ENCODE results near the gene FOLH1.
"Not testable (repeated sequence)": the region's sequence is repeated elsewhere in the genome, so short reads cannot be mapped to it uniquely, and the experiment has no call there.

DNA sequence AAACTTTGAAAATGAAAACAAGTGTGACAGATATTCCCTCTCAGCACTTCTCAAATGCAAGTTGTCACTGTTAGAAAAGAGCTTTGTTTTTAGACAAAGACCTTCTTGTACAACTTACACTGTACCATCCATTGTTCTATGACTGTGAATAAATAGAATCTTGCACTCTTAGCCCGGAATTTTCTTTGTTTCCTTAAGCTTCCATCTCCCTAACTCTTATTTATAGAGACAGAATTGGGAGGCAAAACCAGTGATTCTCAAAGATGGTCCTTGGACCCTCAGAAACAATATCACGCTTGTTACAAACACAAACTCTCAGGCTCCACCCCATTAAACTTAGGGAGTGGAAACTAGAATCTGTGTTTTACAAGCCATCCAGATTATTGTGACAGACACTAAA, 18.1 kb downstream of the FOLH1 start:
- TF ChIP-seq, protein P1, sequence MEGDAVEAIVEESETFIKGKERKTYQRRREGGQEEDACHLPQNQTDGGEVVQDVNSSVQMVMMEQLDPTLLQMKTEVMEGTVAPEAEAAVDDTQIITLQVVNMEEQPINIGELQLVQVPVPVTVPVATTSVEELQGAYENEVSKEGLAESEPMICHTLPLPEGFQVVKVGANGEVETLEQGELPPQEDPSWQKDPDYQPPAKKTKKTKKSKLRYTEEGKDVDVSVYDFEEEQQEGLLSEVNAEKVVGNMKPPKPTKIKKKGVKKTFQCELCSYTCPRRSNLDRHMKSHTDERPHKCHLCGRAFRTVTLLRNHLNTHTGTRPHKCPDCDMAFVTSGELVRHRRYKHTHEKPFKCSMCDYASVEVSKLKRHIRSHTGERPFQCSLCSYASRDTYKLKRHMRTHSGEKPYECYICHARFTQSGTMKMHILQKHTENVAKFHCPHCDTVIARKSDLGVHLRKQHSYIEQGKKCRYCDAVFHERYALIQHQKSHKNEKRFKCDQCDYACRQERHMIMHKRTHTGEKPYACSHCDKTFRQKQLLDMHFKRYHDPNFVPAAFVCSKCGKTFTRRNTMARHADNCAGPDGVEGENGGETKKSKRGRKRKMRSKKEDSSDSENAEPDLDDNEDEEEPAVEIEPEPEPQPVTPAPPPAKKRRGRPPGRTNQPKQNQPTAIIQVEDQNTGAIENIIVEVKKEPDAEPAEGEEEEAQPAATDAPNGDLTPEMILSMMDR (IDR thresholded peaks at IDR 0.05): not testable (repeated sequence)
- not testable (repeated sequence) for TF ChIP-seq POLR2A (IDR thresholded peaks at IDR 0.05)
